A549 treated with GW870086 at 1 μM for 4 hours (cell line): ENCODE data around the gene PRAC1. TPM values are rescaled to one million over a fixed set of nuclear protein-coding genes. Genes with fewer than 3 reads are reported as not detected.

Source experiments
- total RNA-seq: library from RNA; stranded (reverse); fragments of 200-300 nt; extraction: Qiagen RNA extraction; gene quantifications from 5 replicates; pipeline ENCODE4 v1.2.3, GENCODE V29; 2022; ENCODE audit warnings: low read depth

PRAC1 gene
- not detected in 5 replicates for total RNA-seq

DNA sequence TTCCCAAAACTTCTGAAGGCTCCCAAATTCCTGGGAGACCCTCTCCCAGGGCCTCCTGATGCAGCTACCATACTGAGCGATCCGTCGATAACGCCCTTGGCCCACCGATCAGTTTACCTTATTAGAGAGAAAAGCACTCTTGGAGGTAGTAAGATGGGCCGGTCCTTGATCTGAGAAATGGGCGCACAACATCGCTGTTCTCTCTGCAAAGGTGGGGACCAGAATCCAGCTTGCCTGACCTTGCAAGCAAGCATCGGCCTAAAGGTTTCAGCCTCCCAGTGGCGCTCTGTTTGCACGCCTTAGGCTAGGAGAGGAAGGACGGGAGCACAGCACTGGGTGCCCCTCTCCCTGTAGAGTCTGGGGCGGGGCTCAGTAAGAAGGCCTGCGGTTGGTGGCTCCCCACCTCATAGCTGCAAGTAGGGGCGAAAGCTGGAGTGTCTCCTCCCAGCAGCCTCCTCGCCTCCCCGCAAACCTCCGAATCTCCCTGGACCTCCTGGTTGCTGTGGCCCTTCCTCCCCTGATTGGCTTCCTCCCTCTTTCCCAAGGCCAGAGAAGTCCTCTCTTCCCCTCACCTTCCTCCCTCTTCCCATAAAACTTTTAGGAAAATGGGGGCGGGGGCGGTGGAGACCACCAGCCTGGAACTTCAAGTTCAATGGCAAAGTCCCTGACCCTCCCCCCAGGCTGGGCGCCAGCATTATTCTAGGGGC is at the start of gene PRAC1:
Gene PRAC1, minus strand, starts transcription at position 318 of the 707 bp plus-strand sequence. Its CDS starts 126 bp downstream, at position 192.

GRCh38 chr17:48728232-48729231 is 6.2 kb upstream of the PRAC1 start, which contains the start of gene HOXB13:
TSS of gene HOXB13 (minus strand) at chr17:48728750. CDS start at chr17:48728593, 157 bp downstream.

GRCh38 chr17:48722915-48723422 is 651 bp upstream of the PRAC1 start, which contains the start of gene PRAC2:
TSS of gene PRAC2 (plus strand) at chr17:48723185. CDS start at chr17:48724411, 1,226 bp downstream.

Other genes with a start within 250 kb of the PRAC1 start
- gene HOXB1, start 191.5 kb downstream of the PRAC1 start, total RNA-seq, result not detected in 5 replicates
- gene HOXB2, start 177.4 kb downstream of the PRAC1 start, total RNA-seq, result 0.32 to 1.0 TPM (median 0.43 TPM) in 5 replicates
- gene HOXB4, start 144.2 kb downstream of the PRAC1 start, total RNA-seq, result 0.07 to 0.13 TPM (median 0.11 TPM) in 4 of 5 replicates, not detected in the other
- gene HOXB3, start 132.3 kb downstream of the PRAC1 start, total RNA-seq, result 4.6 to 6.5 TPM (median 5.2 TPM) in 5 replicates
- gene HOXB5, start 128.7 kb downstream of the PRAC1 start, total RNA-seq, result 1.7 to 2.5 TPM (median 2.2 TPM) in 5 replicates
- 3.5 to 6.3 TPM (median 5.4 TPM) in 5 replicates for gene HOXB6, start 117.5 kb downstream of the PRAC1 start, total RNA-seq
- gene HOXB7, start 111.5 kb downstream of the PRAC1 start, total RNA-seq, result 29.6 to 32.2 TPM (median 30.8 TPM) in 5 replicates
- 6.9 to 8.8 TPM (median 8.2 TPM) in 5 replicates for gene HOXB8, start 107.2 kb downstream of the PRAC1 start, total RNA-seq
- 7.2 to 7.5 TPM (median 7.3 TPM) in 5 replicates for gene HOXB9, start 96.2 kb downstream of the PRAC1 start, total RNA-seq
- gene PRAC2, start 667 bp upstream of the PRAC1 start, total RNA-seq, result not detected in 5 replicates
- gene HOXB13, start 6.2 kb upstream of the PRAC1 start, total RNA-seq, result 1.8 to 2.3 TPM (median 2.1 TPM) in 5 replicates
- gene TTLL6, start 94.7 kb upstream of the PRAC1 start, total RNA-seq, result 0.74 to 1.3 TPM (median 0.95 TPM) in 5 replicates
- gene CALCOCO2, start 108.5 kb upstream of the PRAC1 start, total RNA-seq, result 62.5 to 81.6 TPM (median 75.6 TPM) in 5 replicates
- gene ATP5MC1, start 170.3 kb upstream of the PRAC1 start, total RNA-seq, result 506 to 704 TPM (median 555 TPM) in 5 replicates
- 122 to 128 TPM (median 124 TPM) in 5 replicates for gene UBE2Z, start 185.9 kb upstream of the PRAC1 start, total RNA-seq
- gene SNF8, start 222.3 kb upstream of the PRAC1 start, total RNA-seq, result 294 to 355 TPM (median 316 TPM) in 5 replicates
- 4.1 to 6.1 TPM (median 4.6 TPM) in 5 replicates for gene GIP, start 246.1 kb upstream of the PRAC1 start, total RNA-seq